GM18907 (cell line): Measurements from ENCODE around the gene IL22RA1.

Experiments
- ATAC-seq: cut with Tn5 transposase; IDR thresholded peaks from one replicate; pipeline ENCODE4 v1.9.1; 2021; ENCODE audit warnings: mild to moderate bottlenecking, moderate library complexity; ENCODE audit not compliant: unreplicated experiment

Gene IL22RA1

DNA sequence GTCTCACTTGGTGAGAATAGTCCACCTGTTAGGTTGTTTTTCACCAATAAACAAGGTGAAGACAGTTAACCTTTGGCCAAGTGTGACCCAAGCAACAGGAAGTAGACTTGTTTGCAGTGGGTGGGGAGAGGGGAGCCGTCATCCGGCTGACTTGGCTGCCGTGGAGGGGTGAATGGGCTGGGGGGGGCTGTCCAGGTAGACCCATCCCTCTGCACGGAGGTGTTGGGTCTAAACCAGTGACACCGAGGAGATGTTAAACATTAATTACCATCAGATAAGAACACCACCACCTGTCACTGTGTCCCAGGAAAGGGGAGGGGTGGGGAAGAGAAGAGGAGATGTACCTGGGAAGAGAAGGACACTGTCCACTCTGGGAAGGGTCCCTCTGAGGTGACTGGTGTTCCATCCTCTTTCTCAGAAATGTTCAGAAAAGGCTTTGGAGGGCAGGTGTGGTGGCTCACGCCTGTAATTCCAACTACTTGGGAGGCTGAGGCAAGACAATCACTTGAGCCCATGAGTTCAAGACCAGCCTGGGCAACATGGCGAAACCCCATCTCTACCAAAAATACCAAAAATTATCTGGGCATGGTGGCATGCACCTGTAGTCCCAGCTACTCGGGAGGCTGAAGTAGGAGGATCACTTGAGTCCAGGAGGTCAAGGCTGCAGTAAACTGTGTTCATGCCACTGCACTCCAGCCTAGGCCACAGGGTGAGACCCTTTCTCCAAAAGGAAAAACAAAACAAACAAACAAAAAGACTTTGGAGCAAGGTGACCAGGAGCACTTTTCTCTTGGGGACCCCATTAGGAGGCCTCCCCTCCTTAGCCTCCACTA, 24.3 kb downstream of the IL22RA1 start:
- no peak for ATAC-seq

- ATAC-seq: no peak
Measured at GRCh38 chr1:24117722-24118409, 25.1 kb downstream of the IL22RA1 start.

DNA sequence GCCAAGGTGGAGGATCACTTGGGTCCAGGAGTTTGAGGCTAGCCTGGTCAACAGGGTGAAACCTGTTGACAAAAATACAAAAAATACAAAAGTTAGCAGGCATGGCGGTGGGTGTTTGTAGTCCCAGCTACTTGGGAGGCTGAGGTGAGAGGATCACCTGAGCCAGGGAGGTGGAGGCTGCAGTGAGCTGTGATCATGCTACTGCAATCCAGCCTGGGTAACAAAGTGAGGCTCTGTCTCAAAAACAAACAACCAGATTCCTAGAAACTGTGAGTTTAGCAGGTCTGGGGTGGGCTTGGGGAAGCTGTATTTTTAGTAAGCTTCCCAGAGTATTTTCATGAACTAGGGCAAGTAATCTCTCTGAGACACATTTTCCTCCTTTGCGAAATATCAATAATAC, 25.8 kb downstream of the IL22RA1 start:
- ATAC-seq: no peak

GRCh38 chr1:24114753-24115152, 28.2 kb downstream of the IL22RA1 start:
- no peak for ATAC-seq

DNA sequence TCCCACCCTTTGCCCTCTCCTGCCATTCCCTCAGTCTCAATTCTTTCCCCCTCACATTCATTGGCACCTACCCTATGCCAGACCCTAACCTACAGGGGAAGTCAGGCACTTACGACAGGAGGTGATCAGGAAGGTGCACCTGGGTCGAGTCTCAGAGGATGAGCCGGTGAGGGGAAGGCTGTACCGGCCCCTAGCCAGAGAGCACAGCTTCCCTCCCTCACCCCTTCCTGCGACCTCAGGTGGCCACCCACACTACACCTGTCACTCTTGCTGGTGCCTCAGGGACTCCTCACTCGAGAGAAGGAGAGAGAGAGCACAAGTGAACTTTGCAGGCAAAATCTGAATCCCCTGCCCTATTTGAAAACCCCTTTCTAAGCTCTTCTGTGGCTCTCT, 29.3 kb downstream of the IL22RA1 start:
- no peak for ATAC-seq

- no peak for ATAC-seq
Measured at GRCh38 chr1:24111996-24112779, 30.8 kb downstream of the IL22RA1 start, which contains the start of gene MYOM3. Gene MYOM3 (minus strand): TSS chr1:24112135. CDS start chr1:24108636, 3,499 bp downstream.

GRCh38 chr1:24111262-24111995, 31.5 kb downstream of the IL22RA1 start:
- ATAC-seq: no peak

GRCh38 chr1:24110642-24111261, 32.2 kb downstream of the IL22RA1 start:
- ATAC-seq: no peak

DNA sequence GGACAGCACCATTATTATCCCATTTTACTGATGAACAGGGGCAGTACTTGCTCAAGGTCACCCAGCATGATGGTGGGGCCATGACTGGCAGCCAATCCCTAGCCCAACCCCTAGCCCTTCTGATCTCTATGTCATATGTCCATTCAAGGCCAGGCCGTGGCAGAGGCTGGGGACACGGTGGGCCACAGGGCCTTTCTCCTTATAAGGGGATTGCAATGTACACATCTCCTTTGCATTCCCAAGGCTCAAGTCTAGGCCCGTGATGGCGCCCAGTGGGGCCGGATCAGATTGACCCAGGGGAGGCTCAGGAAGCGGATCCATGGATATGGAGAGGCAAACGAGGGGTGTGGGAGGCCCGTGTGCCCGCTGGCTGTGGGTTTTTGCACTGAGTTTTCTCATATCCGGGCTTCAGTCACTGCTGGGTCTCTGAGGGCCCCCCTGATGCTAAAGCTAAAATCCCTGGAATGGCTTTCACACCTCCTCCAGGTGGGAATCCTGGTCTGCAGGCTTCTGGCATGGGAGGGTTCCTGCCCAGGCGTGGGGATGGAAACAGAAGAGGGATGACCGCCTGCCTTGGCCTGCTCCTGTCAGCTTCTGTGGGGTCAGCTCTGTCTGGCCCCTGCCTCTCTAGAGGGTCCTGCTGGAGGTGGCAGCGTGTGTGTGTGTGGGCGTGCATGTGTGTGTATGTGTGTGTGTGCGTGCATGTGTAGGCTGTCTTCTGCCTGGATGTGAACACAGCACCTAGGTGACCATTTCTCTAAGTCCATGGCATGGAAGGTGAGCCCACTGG, 33.1 kb downstream of the IL22RA1 start:
- ATAC-seq: no peak

DNA sequence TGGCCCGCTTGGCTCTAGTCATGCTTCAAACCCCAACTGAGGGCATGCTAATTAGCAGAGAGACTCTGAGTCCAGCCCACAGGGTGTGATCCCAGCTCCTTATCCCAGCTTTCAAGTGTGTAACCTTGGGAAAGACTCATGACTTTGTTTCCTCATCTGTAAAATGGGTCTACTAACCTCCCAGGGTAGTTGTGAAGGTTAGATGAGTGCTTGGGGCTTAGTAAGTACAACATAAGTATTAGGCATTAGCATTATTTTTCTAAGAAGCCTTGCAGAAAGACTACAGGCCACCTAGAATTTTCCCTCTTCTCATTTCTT, 33.8 kb downstream of the IL22RA1 start:
- no peak for ATAC-seq

- ATAC-seq: no peak
Measured at GRCh38 chr1:24108334-24109165, 34.4 kb downstream of the IL22RA1 start.

- no peak for ATAC-seq
Measured at GRCh38 chr1:24107462-24108138, 35.3 kb downstream of the IL22RA1 start.

DNA sequence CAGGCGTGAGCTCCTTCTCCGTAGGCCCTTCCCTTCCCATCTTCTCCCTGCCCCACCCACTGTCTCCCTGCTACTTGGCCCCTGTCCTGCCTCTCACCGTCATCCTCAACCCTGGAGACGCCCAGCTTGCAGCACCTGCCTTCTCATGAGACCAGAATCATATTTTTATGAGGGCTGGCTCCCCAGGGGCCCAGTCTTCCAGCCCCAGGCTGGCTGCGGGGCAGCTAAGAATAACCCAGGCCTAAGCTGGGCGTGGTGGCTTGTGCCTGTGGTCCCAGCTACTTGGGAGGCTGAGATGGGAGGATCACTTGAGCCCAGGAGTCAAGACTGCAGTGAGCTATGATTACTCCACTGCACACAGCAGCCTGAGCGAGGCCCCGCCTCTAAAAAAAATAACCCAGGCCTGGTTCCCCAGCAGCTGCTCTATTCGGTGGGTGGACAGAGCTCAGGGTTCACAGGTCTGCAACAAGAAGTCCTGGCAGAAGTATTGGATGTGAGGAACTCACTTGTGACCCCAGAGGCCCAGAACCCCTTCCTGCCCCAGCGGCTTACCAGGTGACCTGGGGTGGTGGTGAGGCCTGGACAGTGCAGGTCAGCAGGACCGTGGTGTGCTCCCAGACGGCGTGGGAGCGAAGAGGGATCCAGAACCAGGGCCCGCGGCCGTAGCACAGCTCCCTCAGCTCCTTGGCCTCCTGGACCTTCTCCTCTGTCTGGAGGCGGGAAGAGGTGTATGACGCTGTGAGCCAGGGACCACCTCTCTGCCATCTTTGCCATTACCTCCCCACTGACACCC, 37.4 kb downstream of the IL22RA1 start:
- ATAC-seq: no peak

GRCh38 chr1:24104854-24105253, 38.1 kb downstream of the IL22RA1 start:
- ATAC-seq: no peak

- ATAC-seq: no peak
Measured at GRCh38 chr1:24103879-24104278, 39.1 kb downstream of the IL22RA1 start.

DNA sequence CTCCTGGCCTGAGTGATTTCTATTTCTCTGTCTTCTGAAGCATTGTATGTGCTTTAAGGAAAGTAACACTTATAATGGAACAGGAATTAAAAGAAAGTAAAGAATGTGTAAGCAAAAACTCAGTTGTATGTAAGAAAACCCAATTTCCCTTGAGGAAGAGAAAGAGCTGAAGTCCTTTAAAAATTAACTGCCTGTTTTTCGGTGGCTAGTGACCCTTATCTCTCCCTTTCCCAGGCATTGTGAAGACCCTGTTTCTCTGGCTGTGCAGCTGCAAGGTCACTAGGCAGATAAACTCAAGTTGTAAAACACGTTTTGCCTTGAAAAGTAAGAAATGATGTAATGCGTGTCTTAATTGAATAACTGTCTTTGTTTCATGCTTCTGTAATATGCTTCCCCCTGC, 39.5 kb downstream of the IL22RA1 start:
- no peak for ATAC-seq

- no peak for ATAC-seq
Measured at GRCh38 chr1:24102961-24103360, 40.0 kb downstream of the IL22RA1 start.
